K562 (cell line): ENCODE data around the gene GIT2. TPM values are rescaled to one million over a fixed set of nuclear protein-coding genes. Genes with fewer than 3 reads are reported as not detected.

Experiments
- ATAC-seq: fragments of 200-7000 bp; cut with Tn5 transposase; 3 replicates; pipeline ENCODE4 v1.9.1; 2020; ENCODE audit warnings: moderate library complexity
- BruUV-seq: library from RNA; stranded (reverse); fragments of 400-500 nt; replicated peaks from 2 replicates; lab custom pipeline; 2021; lab: Mats Ljungman, UMichigan
- CTCF ChIA-PET: fragments of 300-600 bp; formaldehyde crosslinking; extraction: SDS; loops from one replicate; lab custom pipeline; 2021; ENCODE audit warnings: low intra/inter-chr PET ratio; lab: Yijun Ruan, JAX
- POLR2A ChIA-PET: fragments of 300-600, 350-650 bp; sonication (Branson Sonifier 250); formaldehyde crosslinking; extraction: SDS; loops from one replicate; lab custom pipeline; 2021; ENCODE audit warnings: antibody characterized with exemption, inconsistent platforms; lab: Yijun Ruan, JAX
- DNase-seq, 4 experiments: peaks; one replicate each; pipeline versions ENCODE4 v3.0.0 to v3.0.0-alpha.2; 2011 to 2018; ENCODE audit warnings: low spot score in 3 of 4, mixed read lengths in 3 of 4; ENCODE audit errors: extremely low read depth in 1 of 4
- FAIRE-seq: peaks from 2 replicates; lab custom pipeline; 2011; peaks lifted over from hg19 to GRCh38; lab: Jason Lieb, UNC
- H2AFZ ChIP-seq: 2 replicates; pipeline ENCODE4 v1.6.0; 2011; ENCODE audit warnings: low read depth, low read length, control low read depth, inconsistent platforms
- H3K27ac ChIP-seq: fragments of 200-600 bp; 3 replicates; pipeline ENCODE4 v1.8.0; 2011; ENCODE audit warnings: low read depth, mild to moderate bottlenecking, control low read depth, inconsistent platforms, low read length, moderate library complexity, mixed read lengths; ENCODE audit errors: extremely low read depth
- H3K27me3 ChIP-seq, 2 experiments: fragments of 300-600 bp in 1 of 2; 2 replicates in 1 of 2; 3 replicates in 1 of 2; pipeline versions ENCODE4 v1.6.0 to v1.8.0; 2011; ENCODE audit warnings: inconsistent platforms in 2 of 2, low read length in 2 of 2, mild to moderate bottlenecking in 1 of 2, mixed read lengths in 1 of 2, moderate library complexity in 1 of 2; ENCODE audit not compliant: control insufficient read depth in 2 of 2, insufficient read depth in 2 of 2
- H3K36me3 ChIP-seq: fragments of 300-600 bp; 3 replicates; pipeline ENCODE4 v1.8.0; 2011; ENCODE audit warnings: mild to moderate bottlenecking, low read length, inconsistent platforms; ENCODE audit not compliant: control insufficient read depth, insufficient read depth
- H3K4me1 ChIP-seq, 2 experiments: fragments of 200-600 bp in 1 of 2; replicated peaks in 1 of 2; 2 replicates in 1 of 2; 3 replicates in 1 of 2; pipeline versions ENCODE4 v1.5.1 to v1.8.0; 2011; ENCODE audit warnings: inconsistent platforms in 2 of 2, low read length in 2 of 2, mild to moderate bottlenecking in 1 of 2, mixed read lengths in 1 of 2, moderate library complexity in 1 of 2; ENCODE audit not compliant: control insufficient read depth in 2 of 2, insufficient read depth in 2 of 2
- H3K4me2 ChIP-seq: 2 replicates; pipeline ENCODE4 v1.6.1; 2011; ENCODE audit warnings: low read length, control low read depth, inconsistent platforms, mixed read lengths; ENCODE audit not compliant: insufficient read depth
- H3K4me3 ChIP-seq: fragments of 200-600 bp; sonication (generic), shearing (Covaris generic); 2 replicates; pipeline ENCODE4 v1.5.1; 2016; ENCODE audit warnings: control low read depth, inconsistent platforms
- H3K79me2 ChIP-seq: fragments of 200-600 bp; 3 replicates; pipeline ENCODE4 v1.8.0; 2011; ENCODE audit warnings: low read length, inconsistent platforms; ENCODE audit not compliant: control insufficient read depth, insufficient read depth
- H3K9ac ChIP-seq, 2 experiments: 2 replicates each; pipeline versions ENCODE4 v1.6.0 to v1.6.1; 2011; ENCODE audit warnings: low read depth in 2 of 2, low read length in 2 of 2, control low read depth in 1 of 2, inconsistent platforms in 1 of 2, mild to moderate bottlenecking in 1 of 2, mixed read lengths in 1 of 2; ENCODE audit not compliant: insufficient read depth in 1 of 2
- H3K9me1 ChIP-seq: one replicate; pipeline ENCODE4 v1.6.0; 2011; ENCODE audit warnings: inconsistent platforms, mild to moderate bottlenecking, low read length, moderate library complexity; ENCODE audit not compliant: control insufficient read depth, insufficient read depth
- H3K9me3 ChIP-seq: replicated peaks from 2 replicates; pipeline ENCODE4 v1.5.1; 2011; ENCODE audit warnings: low read depth, low read length, inconsistent platforms; ENCODE audit not compliant: control insufficient read depth, insufficient read depth
- H4K20me1 ChIP-seq: replicated peaks from 2 replicates; pipeline ENCODE4 v1.6.1; 2011; ENCODE audit warnings: low read length, inconsistent platforms, mixed read lengths; ENCODE audit not compliant: control insufficient read depth, insufficient read depth
- MEF2D ChIP-seq: conservative IDR thresholded peaks from 2 replicates; pipeline ENCODE4 v1.6.1; 2016; ENCODE audit warnings: low read depth, missing genetic modification characterization, missing compliant biosample characterization
- NCOA2 ChIP-seq, 2 experiments: fragments of 450-650 bp; IDR thresholded peaks; 2 replicates each; pipeline ENCODE4 v1.6.1; 2018; ENCODE audit warnings: mild to moderate bottlenecking in 2 of 2, moderate library complexity in 1 of 2; ENCODE audit not compliant: partially characterized antibody in 2 of 2
- NFIC ChIP-seq: fragments of 450-650 bp; IDR thresholded peaks from 2 replicates; pipeline ENCODE4 v1.6.1; 2017; ENCODE audit warnings: mild to moderate bottlenecking, inconsistent platforms
- NR1H2 ChIP-seq: sonication (generic); formaldehyde crosslinking; IDR thresholded peaks from 2 replicates; pipeline ENCODE4 v1.4.0; 2020; ENCODE audit warnings: mild to moderate bottlenecking, missing genetic modification reagents
- SUPT5H ChIP-seq: fragments of 450-650 bp; IDR thresholded peaks from 2 replicates; pipeline ENCODE4 v1.6.1; 2016
- WGBS: fragments of 100-300 bp; shearing (Covaris generic); methylation state at CpG from one replicate; pipeline ENCODE4 v1.1.6; 2016; ENCODE audit warnings: low coverage, mixed read lengths; ENCODE audit not compliant: insufficient coverage; ENCODE audit errors: missing lambda C conversion rate; 5-methylcytosine and 5-hydroxymethylcytosine counted together
- in situ Hi-C: fragments of 300-500 bp; cut with MboI; formaldehyde crosslinking; loops from 4 replicates; pipeline ENCODE4 v1.15.0; 2018; ENCODE audit warnings: inconsistent platforms, mixed read lengths
- intact Hi-C: fragments of 100-400 bp; cut with micrococcal nuclease; formaldehyde crosslinking; loops from 2 replicates; pipeline ENCODE4 v1.14.2; 2022
- polyA plus RNA-seq, 8 experiments: library from polyadenylated mRNA; depleted of rRNA in 4 of 8; stranded (reverse) in 5 of 8; unstranded in 3 of 8; fragments of >200 nt; fragmentation: Nextera tagmentation in 2 of 8; fragmentation: Illumina TruSeq in 1 of 8; extraction: Ambion mirVana in 2 of 8; extraction: Trizol in 1 of 8; gene quantifications; 2 replicates each; pipeline versions ENCODE4 v1.2.1 to v1.2.3, GENCODE V29; 2011 to 2014; ENCODE audit warnings: inconsistent platforms in 1 of 8, missing spikeins in 1 of 8
- total RNA-seq, 7 experiments: library from RNA; depleted of rRNA in 6 of 7; stranded (reverse); fragments of >200 nt in 6 of 7; fragmentation: Illumina TruSeq in 2 of 7; extraction: Trizol in 2 of 7; gene quantifications; 2 replicates each; pipeline versions ENCODE4 v1.2.1 to v1.2.3, GENCODE V29; 2011 to 2021; ENCODE audit warnings: low replicate concordance in 1 of 7

GIT2 gene
- total and polyA plus RNA-seq, 9 of the 15 experiments (the other 6 are each of a cell fraction or from before 2014, with no cell fraction given), result 4.0 to 30.4 (median 23.5) TPM

- no peak for TF ChIP-seq NR1H2 (CRISPR knock-in tag)
These were observed 75.8 kb downstream of the GIT2 start (continued) for GRCh38 chr12:109920261-109920780.

GRCh38 chr12:109919456-109919855, 76.7 kb downstream of the GIT2 start:
- ATAC-seq, result no peak
- H3K9me1 ChIP-seq, result no peaks in the 10 kb centered on the region
- no peaks in the 10 kb centered on the region for H3K4me1 ChIP-seq
- TF ChIP-seq NFIC, result peak; percentile 30; the same call in 1 of the 2 replicates
- TF ChIP-seq SUPT5H, result no peak
- no peak overlapping the region for H3K9ac ChIP-seq
- 74% methylated on average over 10 of the region's 10 CpGs for WGBS
- ChIA-PET CTCF (no interaction called here), POLR2A (interaction anchor here (1.2 kb wide), 1 partner anchor 9 kb away, joined by 3 read pairs; no protein-coding TSS in a partner anchor)
- H3K4me2 ChIP-seq, result no peak overlapping the region
- no peaks in the 10 kb centered on the region for H4K20me1 ChIP-seq
- intact Hi-C loops (no loop called here), in situ Hi-C loops (no loop called here)
- H3K9me3 ChIP-seq, result no peaks in the 10 kb centered on the region
- H3K79me2 ChIP-seq, result no peaks in the 10 kb centered on the region
- H3K36me3 ChIP-seq, result peaks cover 52% of the 10 kb centered on the region; the same call in 2 of the 3 replicates
- FAIRE-seq, result no peak
- BruUV-seq, result no TSS peak
- H3K4me3 ChIP-seq, result no peak overlapping the region
- no peak overlapping the region for H3K27ac ChIP-seq
- no peak overlapping the region for H2AFZ ChIP-seq
- no peak for DNase-seq
- no peaks in the 10 kb centered on the region for H3K27me3 ChIP-seq

GRCh38 chr12:109916045-109916444, 80.1 kb downstream of the GIT2 start:
- no peaks in the 10 kb centered on the region for H3K9me3 ChIP-seq
- BruUV-seq, result no TSS peak
- H3K4me2 ChIP-seq, result no peak overlapping the region
- H3K9me1 ChIP-seq, result no peaks in the 10 kb centered on the region
- no peak overlapping the region for H3K4me3 ChIP-seq
- no peak overlapping the region for H3K9ac ChIP-seq
- CTCF ChIA-PET, result no interaction called here
- H3K79me2 ChIP-seq, result no peaks in the 10 kb centered on the region
- H3K36me3 ChIP-seq, result peaks cover 78% of the 10 kb centered on the region; the same call in 2 of the 3 replicates
- in situ Hi-C loops (no loop called here), intact Hi-C loops (no loop called here)
- DNase-seq, result no peak
- H3K27ac ChIP-seq, result no peak overlapping the region
- FAIRE-seq, result no peak
- 78% methylated on average over 4 of the region's 4 CpGs for WGBS
- POLR2A ChIA-PET, result no interaction called here
- no peak overlapping the region for H2AFZ ChIP-seq
- no peaks in the 10 kb centered on the region for H3K27me3 ChIP-seq
- ATAC-seq, result no peak
- peaks cover 0 to 1% of the 10 kb centered on the region in 2 experiments; a peak in 1 of 5 replicates for H3K4me1 ChIP-seq
- 0 out of 2 replicates have a peak, but pooled peaks cover 1% of the 10 kb centered on the region for H4K20me1 ChIP-seq
- TF ChIP-seq NCOA2 (IDR thresholded peaks at IDR 0.05; ENCODE audit: partially characterized antibody in 2 of 2), result no peak
- TF ChIP-seq MEF2D (tag), result no peak
